T-helper 2 cell (primary cell): ENCODE data around the gene LAPTM5.
"Not testable (repeated sequence)": the region's sequence is repeated elsewhere in the genome, so short reads cannot be mapped to it uniquely, and the experiment has no call there.

Experiments used
- DNase-seq, 5 experiments: peaks; one replicate each; pipeline versions ENCODE4 v3.0.0 to v3.0.0-alpha.2; 2012 to 2022
- total RNA-seq, 2 donors: gene quantifications; one replicate each; lab custom pipeline; 2026; lab: John Stamatoyannopoulos, UW

Gene LAPTM5, protein sequence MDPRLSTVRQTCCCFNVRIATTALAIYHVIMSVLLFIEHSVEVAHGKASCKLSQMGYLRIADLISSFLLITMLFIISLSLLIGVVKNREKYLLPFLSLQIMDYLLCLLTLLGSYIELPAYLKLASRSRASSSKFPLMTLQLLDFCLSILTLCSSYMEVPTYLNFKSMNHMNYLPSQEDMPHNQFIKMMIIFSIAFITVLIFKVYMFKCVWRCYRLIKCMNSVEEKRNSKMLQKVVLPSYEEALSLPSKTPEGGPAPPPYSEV
- 482 to 507 reads per million in 2 donors for total RNA-seq

DNA sequence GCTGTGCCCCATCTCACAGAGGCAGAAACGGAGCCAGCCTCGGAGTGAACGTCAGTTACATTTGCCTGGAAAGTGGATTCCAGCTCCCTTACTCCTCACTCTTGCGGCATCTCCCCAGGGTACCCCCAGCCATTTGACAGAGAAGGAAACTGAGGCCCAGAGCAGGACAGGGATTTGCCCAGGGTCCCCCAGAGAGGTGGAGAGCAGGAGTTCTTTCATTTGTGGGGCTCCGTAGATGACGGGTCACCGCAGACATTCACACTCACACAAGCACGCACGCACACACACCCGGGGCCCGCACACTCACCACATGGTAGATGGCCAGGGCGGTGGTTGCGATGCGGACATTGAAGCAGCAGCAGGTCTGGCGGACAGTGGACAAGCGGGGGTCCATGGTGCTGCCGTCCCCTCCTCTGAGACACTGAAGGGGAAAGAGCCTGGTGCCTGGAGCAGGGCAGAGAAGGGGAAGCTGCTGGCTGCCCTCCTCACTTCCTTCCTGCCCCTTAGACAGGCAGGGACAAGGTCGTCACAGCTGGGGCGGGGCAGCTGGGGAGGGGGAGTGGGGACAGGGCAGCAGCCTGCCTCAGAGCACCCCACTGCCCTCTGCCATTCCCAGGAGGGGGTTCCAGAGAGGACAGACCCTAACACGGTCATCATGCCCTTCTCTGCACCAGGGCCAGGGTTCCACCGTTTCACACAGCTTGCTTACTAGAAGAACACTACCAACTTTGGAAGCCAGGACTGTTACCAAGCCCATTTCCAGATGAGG is at the start of gene LAPTM5:
Gene LAPTM5, minus strand, starts transcription at position 423 of the 769 bp plus-strand sequence. Its CDS starts 29 bp downstream, at position 394.
- peak; percentile 24 to 78 (median 47) for DNase-seq

GRCh38 chr1:30806381-30807317 is 49.1 kb upstream of the LAPTM5 start:
- no peak for DNase-seq

GRCh38 chr1:30805304-30806003 is 47.9 kb upstream of the LAPTM5 start:
- no peak for DNase-seq

DNA sequence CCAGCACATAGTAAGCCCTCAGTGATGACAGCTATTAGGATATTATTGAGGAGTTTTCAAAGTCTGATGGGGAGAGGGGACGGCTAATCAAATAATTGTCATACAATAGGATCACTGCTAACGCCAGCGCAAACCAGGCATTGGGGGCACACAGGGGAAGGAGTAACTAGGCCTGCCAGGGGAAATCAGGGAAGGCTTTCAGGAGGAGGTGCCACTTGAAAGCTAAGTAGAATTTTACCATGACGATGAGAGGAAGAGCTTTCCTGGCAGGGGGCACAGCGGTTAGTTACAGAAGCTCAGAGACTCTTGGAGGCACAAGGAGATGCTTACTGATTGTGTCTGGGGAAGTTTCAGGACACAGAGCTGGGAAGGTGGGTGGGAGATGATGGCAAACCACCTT is 47.2 kb upstream of the LAPTM5 start:
- no peak for DNase-seq

DNA sequence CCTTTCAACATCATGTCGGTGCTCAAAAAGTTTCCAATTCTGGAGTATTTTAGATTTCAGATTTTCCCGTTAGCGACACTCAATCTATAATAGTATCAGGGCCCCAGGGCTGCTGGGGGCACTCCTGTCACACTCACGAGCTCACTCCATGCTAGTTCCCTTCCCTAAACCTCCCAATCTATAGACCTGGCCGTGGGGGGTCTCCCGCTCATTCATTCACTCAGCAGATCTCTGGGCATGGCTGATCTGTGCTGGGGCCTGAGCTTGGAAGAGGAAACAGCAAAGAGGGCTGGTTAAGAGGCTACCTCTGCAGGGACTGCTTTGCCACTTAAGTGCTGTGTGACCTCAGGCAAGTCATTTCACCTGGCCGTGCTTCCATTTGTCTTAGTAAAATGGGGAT is 46.8 kb upstream of the LAPTM5 start:
- no peak for DNase-seq

DNA sequence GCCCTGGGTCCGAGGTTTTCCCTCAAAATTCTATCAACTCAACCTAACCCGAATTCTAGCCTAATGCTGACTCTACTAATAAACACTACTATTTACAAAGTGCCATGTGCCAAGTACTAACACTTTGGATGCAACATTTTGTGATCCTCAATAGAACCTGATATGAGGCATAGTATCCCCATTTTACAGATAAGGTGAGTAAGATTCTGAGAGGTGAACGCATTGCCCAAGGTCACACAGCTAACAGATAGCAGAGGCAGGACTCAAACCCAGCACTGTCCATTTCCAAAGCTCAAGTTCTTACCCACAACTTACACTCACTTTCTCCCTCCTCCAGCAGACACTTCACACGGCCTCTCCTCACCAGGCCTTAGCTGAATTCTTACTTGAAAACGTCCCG is 46.0 kb upstream of the LAPTM5 start:
- no peak for DNase-seq

- peak; percentile 45 to 76 (median 67) for DNase-seq
Observed at GRCh38 chr1:30801771-30802198, 44.2 kb upstream of the LAPTM5 start.

DNA sequence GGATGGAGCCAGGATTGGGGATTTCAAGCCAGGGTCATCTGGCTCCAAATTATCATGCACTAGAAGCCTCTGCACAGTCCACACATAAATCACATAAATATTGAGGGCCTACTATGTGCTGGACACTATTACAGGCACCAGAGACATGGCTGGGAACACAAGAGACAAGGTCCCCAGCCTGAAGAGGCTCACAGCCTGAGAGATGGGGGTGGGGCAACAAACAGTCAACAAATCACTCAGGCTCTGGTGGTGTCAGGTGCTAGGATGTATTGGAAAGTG is 41.6 kb upstream of the LAPTM5 start:
- no peak for DNase-seq

DNA sequence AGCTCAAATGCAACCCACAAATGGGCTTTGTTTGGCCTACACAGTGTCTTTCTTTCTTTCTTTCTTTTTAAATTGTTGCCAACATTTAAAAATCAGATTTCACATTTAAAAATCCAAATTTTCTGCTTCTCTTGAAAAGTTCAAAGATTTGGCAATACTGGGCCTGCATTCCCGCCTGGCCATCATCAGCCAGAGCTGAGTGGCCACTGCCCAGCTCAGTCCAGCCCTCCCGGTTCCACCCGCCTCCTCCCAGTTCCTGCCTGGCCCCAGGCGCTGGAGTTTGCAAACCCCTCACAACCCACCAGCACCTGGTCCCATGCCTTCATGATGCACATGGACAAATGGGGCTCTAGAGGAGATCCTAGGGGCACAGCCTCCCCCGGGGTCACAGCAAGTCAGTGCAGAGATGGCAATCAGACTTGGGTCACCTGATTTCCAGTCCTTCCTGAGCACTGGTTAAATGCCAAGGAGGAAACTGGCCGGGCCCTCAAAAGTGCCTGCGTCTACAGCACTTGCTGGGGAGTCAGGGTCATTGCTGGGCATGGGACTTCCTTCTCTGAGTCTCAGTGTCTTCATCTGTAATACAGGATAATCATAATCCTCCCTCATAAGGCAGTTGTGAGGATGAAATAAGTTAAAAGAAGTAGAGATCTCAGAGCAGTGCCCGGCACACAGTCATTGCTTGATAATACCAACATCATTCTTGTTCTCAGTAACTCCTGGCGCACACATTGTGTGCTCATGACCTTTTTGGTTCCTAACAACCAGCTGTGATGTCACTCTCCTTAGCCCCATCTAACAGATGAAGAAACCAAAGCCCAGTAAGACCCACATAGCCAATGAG is 41.0 kb upstream of the LAPTM5 start:
- no peak for DNase-seq

DNA sequence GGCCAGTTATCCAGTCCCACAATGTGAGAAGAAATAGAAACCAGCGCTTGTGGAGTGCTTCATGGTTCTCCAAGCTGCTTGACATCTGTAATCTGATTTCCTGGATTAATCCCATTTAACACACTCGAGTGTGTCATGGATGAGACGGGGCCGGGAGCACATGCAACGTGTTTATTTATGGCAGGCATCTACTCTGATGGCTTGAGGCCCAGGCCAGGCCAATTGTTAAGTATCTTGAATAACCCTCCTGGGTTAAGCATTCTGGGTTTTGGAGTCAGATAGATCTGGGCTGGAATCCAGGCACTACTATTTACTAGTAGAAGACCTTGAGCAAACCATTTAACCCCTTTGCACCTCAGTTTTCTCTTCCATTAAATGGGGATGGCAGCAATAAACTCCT is 37.5 kb upstream of the LAPTM5 start:
- no peak for DNase-seq

GRCh38 chr1:30794260-30794659 is 36.7 kb upstream of the LAPTM5 start:
- DNase-seq = no peak

GRCh38 chr1:30793209-30793608 is 35.6 kb upstream of the LAPTM5 start:
- no peak for DNase-seq

DNA sequence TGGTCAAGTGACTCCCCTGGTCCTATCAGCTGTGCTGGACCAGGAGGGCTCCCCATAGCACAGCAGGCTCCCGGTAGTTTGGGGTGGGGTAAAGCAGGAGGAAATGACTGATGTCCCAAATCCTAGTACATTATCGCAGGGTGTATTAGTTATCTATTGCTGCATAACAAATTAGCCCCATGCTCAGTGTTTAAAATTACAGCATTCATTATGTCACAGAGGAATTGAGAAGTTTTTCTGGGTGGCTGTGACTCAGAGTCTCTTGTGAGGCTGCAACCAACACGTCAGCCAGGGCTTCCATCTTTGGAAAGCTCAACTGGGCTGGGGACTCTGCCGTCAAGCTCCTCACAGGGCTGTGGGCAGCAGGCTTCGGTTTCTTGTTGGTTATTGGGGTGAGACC is 34.3 kb upstream of the LAPTM5 start:
- no peak for DNase-seq

- peak in 1 of 5 experiments; percentile 55 for DNase-seq
Observed at GRCh38 chr1:30790850-30791778, 33.5 kb upstream of the LAPTM5 start.

- not testable (repeated sequence) for DNase-seq
Observed at GRCh38 chr1:30790256-30790525, 32.6 kb upstream of the LAPTM5 start.

- DNase-seq = no peak
Observed at GRCh38 chr1:30789388-30790255, 32.0 kb upstream of the LAPTM5 start.

- no peak for DNase-seq
Observed at GRCh38 chr1:30788580-30789387, 31.2 kb upstream of the LAPTM5 start.

DNA sequence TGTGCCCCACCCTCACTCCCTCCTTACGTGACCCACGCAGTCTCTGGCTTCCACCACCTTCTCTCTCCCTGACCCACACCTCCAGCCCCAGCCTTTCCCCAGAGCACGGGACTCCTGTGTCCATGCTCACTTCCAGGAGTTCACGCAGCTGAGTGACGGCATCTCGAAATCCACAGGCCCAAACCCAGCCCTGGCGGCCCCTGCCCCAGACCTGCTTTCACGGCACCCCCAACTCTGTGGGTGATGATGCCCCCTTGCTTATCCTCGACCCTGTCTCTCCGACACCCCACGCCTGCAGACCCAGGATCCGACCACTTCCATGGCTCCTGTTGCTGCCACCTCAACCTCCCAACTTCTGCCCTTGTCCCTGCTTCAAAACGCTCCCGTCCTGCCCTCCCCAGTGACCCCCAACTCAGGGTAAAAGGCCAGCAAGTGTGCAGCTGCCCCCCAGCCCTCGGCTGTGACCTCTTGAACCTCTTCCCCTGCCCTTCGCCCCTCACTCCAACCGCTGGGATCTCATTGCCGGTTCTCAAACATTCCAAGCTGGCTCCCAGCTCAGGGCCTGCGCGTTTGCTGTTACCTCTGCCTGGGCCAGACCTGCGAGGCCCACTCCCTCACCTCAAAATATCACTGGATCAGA is 30.4 kb upstream of the LAPTM5 start:
- DNase-seq = no peak
